SU-DHL-6 (cell line): ENCODE measurements around the gene MGRN1.

Source experiments
- H2AFZ ChIP-seq: fragments of 200-600 bp; sonication (generic); 2 replicates; pipeline ENCODE4 v1.6.1; 2014; ENCODE audit warnings: low read depth, mild to moderate bottlenecking, moderate library complexity, mixed read lengths, antibody characterized with exemption, low read length; ENCODE audit not compliant: severe bottlenecking
- H3F3A ChIP-seq: fragments of 200-600 bp; shearing (Covaris generic); 2 replicates; pipeline ENCODE4 v1.6.0; 2016; ENCODE audit warnings: antibody characterized with exemption, mild to moderate bottlenecking; ENCODE audit not compliant: insufficient read depth
- H3K27ac ChIP-seq: fragments of 200-600 bp; sonication (generic); 2 replicates; pipeline ENCODE4 v1.5.1; 2016; ENCODE audit warnings: low read depth, mild to moderate bottlenecking, low read length, moderate library complexity, mixed read lengths
- H3K27me3 ChIP-seq: fragments of 200-600 bp; sonication (generic), shearing (Covaris generic); 2 replicates; pipeline ENCODE4 v1.6.0; 2014; ENCODE audit warnings: mild to moderate bottlenecking, low read length
- H3K36me3 ChIP-seq: fragments of 200-600 bp; sonication (generic); 2 replicates; pipeline ENCODE4 v1.6.1; 2014; ENCODE audit warnings: mild to moderate bottlenecking, low read length, mixed read lengths
- H3K4me2 ChIP-seq: fragments of 300-600, 200-600 bp; shearing (Covaris generic), sonication (generic); 2 replicates; pipeline ENCODE4 v1.6.0; 2014; ENCODE audit warnings: low read length, low read depth, mild to moderate bottlenecking; ENCODE audit not compliant: poor library complexity, severe bottlenecking
- H3K4me3 ChIP-seq: fragments of 200-600 bp; sonication (generic); 2 replicates; pipeline ENCODE4 v1.5.1; 2014; ENCODE audit warnings: antibody characterized with exemption, low read length, mild to moderate bottlenecking, mixed read lengths; ENCODE audit not compliant: insufficient read depth, poor library complexity, severe bottlenecking
- H3K79me2 ChIP-seq: fragments of 200-600 bp; sonication (generic); 2 replicates; pipeline ENCODE4 v1.6.1; 2014; ENCODE audit warnings: mild to moderate bottlenecking, low read length, moderate library complexity; ENCODE audit not compliant: insufficient read depth
- H3K9ac ChIP-seq: fragments of 200-600 bp; sonication (generic); 2 replicates; pipeline ENCODE4 v1.7.0; 2014; ENCODE audit warnings: mild to moderate bottlenecking, low read length
- H3K9me2 ChIP-seq: fragments of 200-600 bp; sonication (generic); replicated peaks from 2 replicates; pipeline ENCODE4 v1.6.1; 2014; ENCODE audit warnings: low read length; ENCODE audit not compliant: insufficient read depth
- H3K9me3 ChIP-seq: fragments of 200-600 bp; sonication (generic); 2 replicates; pipeline ENCODE4 v1.6.1; 2014; ENCODE audit warnings: low read length, mixed read lengths; ENCODE audit not compliant: insufficient read depth
- H4K20me1 ChIP-seq: fragments of 200-600 bp; sonication (generic); 2 replicates; pipeline ENCODE4 v1.6.1; 2014; ENCODE audit warnings: low read depth, mild to moderate bottlenecking, antibody characterized with exemption, low read length, moderate library complexity, mixed read lengths
- CTCF ChIP-seq: fragments of 200-600 bp; sonication (generic); IDR thresholded peaks from one replicate; pipeline ENCODE4 v1.5.1; 2017; ENCODE audit warnings: antibody characterized with exemption, mild to moderate bottlenecking, low read length, moderate library complexity; ENCODE audit not compliant: insufficient read depth, poor library complexity, severe bottlenecking
- EZH2phosphoT487 ChIP-seq: fragments of 200-600 bp; sonication (generic), shearing (Covaris generic); conservative IDR thresholded peaks from 2 replicates; pipeline ENCODE4 v1.6.1; 2018; ENCODE audit warnings: mild to moderate bottlenecking, antibody characterized with exemption, low read length, moderate library complexity, mixed read lengths

The MGRN1 gene

GRCh38 chr16:4724661-4725270, 100.1 kb downstream of the MGRN1 start:
- TF ChIP-seq CTCF: no peak
- TF ChIP-seq EZH2phosphoT487: no peak
- no peaks in the 10 kb centered on the region for H3K79me2 ChIP-seq
- H3F3A ChIP-seq: no peaks in the 10 kb centered on the region
- H3K9ac ChIP-seq: no peak overlapping the region
- H3K36me3 ChIP-seq: no peaks in the 10 kb centered on the region
- no peak overlapping the region for H3K27ac ChIP-seq
- no peak overlapping the region for H3K4me3 ChIP-seq
- H3K4me2 ChIP-seq: no peak overlapping the region
- H3K27me3 ChIP-seq: no peaks in the 10 kb centered on the region
- H4K20me1 ChIP-seq: no peaks in the 10 kb centered on the region
- no peak overlapping the region for H2AFZ ChIP-seq
- no peaks in the 10 kb centered on the region for H3K9me2 ChIP-seq
- no peaks in the 10 kb centered on the region for H3K9me3 ChIP-seq

GRCh38 chr16:4726616-4727015, 102.0 kb downstream of the MGRN1 start:
- H3K79me2 ChIP-seq: no peaks in the 10 kb centered on the region
- no peak overlapping the region for H3K4me3 ChIP-seq
- no peak overlapping the region for H3K4me2 ChIP-seq
- no peaks in the 10 kb centered on the region for H4K20me1 ChIP-seq
- H3K9me2 ChIP-seq: no peaks in the 10 kb centered on the region
- H3K9ac ChIP-seq: no peak overlapping the region
- TF ChIP-seq EZH2phosphoT487 (no peak), CTCF (no peak)
- no peaks in the 10 kb centered on the region for H3K36me3 ChIP-seq
- H3K9me3 ChIP-seq: no peaks in the 10 kb centered on the region
- H3K27ac ChIP-seq: no peak overlapping the region
- no peaks in the 10 kb centered on the region for H3K27me3 ChIP-seq
- H2AFZ ChIP-seq: no peak overlapping the region
- no peaks in the 10 kb centered on the region for H3F3A ChIP-seq

- Histone ChIP-seq H3K4me3 (no peak overlapping the region), H3K4me2 (no peak overlapping the region), H3K36me3 (no peaks in the 10 kb centered on the region), H3K9me2 (no peaks in the 10 kb centered on the region), H2AFZ (no peak overlapping the region), H3F3A (0 out of 2 replicates have a peak, but pooled peaks cover 6% of the 10 kb centered on the region), H4K20me1 (no peaks in the 10 kb centered on the region), H3K9ac (no peak overlapping the region), H3K27ac (no peak overlapping the region), H3K9me3 (no peaks in the 10 kb centered on the region), H3K27me3 (no peaks in the 10 kb centered on the region), H3K79me2 (no peaks in the 10 kb centered on the region)
- TF ChIP-seq CTCF (no peak), EZH2phosphoT487 (no peak)
These were observed 104.0 kb downstream of the MGRN1 start for GRCh38 chr16:4728676-4729075.
